GM23248 (cell line): ENCODE data around the gene AK9.

Experiments
- EZH2 ChIP-seq: fragments of 200-600 bp; sonication (generic); IDR thresholded peaks from 2 replicates; pipeline ENCODE4 v1.6.1; 2018; ENCODE audit warnings: antibody characterized with exemption, mild to moderate bottlenecking; ENCODE audit not compliant: insufficient read depth, poor library complexity, severe bottlenecking
- EZH2phosphoT487 ChIP-seq: fragments of 200-600 bp; sonication (generic); IDR thresholded peaks from 2 replicates; pipeline ENCODE4 v1.6.1; 2018; ENCODE audit warnings: antibody characterized with exemption, moderate library complexity, mild to moderate bottlenecking, low read depth; ENCODE audit not compliant: insufficient read depth

- no peak for TF ChIP-seq EZH2phosphoT487
- TF ChIP-seq EZH2 = no peak
Measured at GRCh38 chr6:109612268-109612667, 78.7 kb downstream of the AK9 start.
